ENCODE data around the gene SULT1C3.
"Not testable (repeated sequence)": the region's sequence is repeated elsewhere in the genome, so short reads cannot be mapped to it uniquely, and the experiment has no call there.

The SULT1C3 gene

GRCh38 chr2:108244667-108245414 lies 5.1 kb downstream of the SULT1C3 start:
- no peak for DNase-seq (ENCODE audit: low spot score)

- no peak for DNase-seq (ENCODE audit: low spot score)
Measured at GRCh38 chr2:108253106-108253505, 13.3 kb downstream of the SULT1C3 start.

- no peak for DNase-seq (ENCODE audit: low spot score)
Measured at GRCh38 chr2:108257757-108258331, 18.1 kb downstream of the SULT1C3 start.

- DNase-seq (ENCODE audit: low spot score) = no peak
Measured at GRCh38 chr2:108260773-108261172, 21.0 kb downstream of the SULT1C3 start.

- DNase-seq (ENCODE audit: low spot score) = no peak
Measured at GRCh38 chr2:108262036-108262435, 22.3 kb downstream of the SULT1C3 start.

GRCh38 chr2:108263401-108263800 lies 23.6 kb downstream of the SULT1C3 start:
- DNase-seq (ENCODE audit: low spot score) = no peak

GRCh38 chr2:108266218-108266617 lies 26.4 kb downstream of the SULT1C3 start:
- DNase-seq (ENCODE audit: low spot score) = no peak

- no peak for DNase-seq (ENCODE audit: low spot score)
Measured at GRCh38 chr2:108267101-108267500, 27.3 kb downstream of the SULT1C3 start.

GRCh38 chr2:108268001-108268400 lies 28.2 kb downstream of the SULT1C3 start:
- no peak for DNase-seq (ENCODE audit: low spot score)

GRCh38 chr2:108270346-108270745 lies 30.6 kb downstream of the SULT1C3 start:
- no peak for DNase-seq (ENCODE audit: low spot score)

- DNase-seq (ENCODE audit: low spot score) = no peak
Measured at GRCh38 chr2:108270768-108271506, 31.2 kb downstream of the SULT1C3 start.

GRCh38 chr2:108271691-108272253 lies 32.0 kb downstream of the SULT1C3 start:
- DNase-seq (ENCODE audit: low spot score) = no peak

GRCh38 chr2:108278631-108279030 lies 38.9 kb downstream of the SULT1C3 start:
- DNase-seq (ENCODE audit: low spot score) = no peak

GRCh38 chr2:108279468-108279867 lies 39.7 kb downstream of the SULT1C3 start:
- no peak for DNase-seq (ENCODE audit: low spot score)

- no peak for DNase-seq (ENCODE audit: low spot score)
Measured at GRCh38 chr2:108280466-108280865, 40.7 kb downstream of the SULT1C3 start.

GRCh38 chr2:108284566-108284965 lies 44.8 kb downstream of the SULT1C3 start:
- not testable (repeated sequence) for DNase-seq (ENCODE audit: low spot score)

- no peak for DNase-seq (ENCODE audit: low spot score)
Measured at GRCh38 chr2:108285616-108286015, 45.8 kb downstream of the SULT1C3 start.

GRCh38 chr2:108287169-108287568 lies 47.4 kb downstream of the SULT1C3 start:
- DNase-seq (ENCODE audit: low spot score) = no peak

- no peak for DNase-seq (ENCODE audit: low spot score)
Measured at GRCh38 chr2:108288534-108289106, 48.9 kb downstream of the SULT1C3 start, which contains the start of gene SULT1C2. Gene SULT1C2, plus strand, starts transcription at chr2:108288895. Its CDS starts 4,773 bp downstream, at chr2:108293668.

GRCh38 chr2:108293850-108294249 lies 54.1 kb downstream of the SULT1C3 start:
- DNase-seq (ENCODE audit: low spot score) = no peak

GRCh38 chr2:108297436-108298141 lies 57.8 kb downstream of the SULT1C3 start:
- no peak for DNase-seq (ENCODE audit: low spot score)

- DNase-seq (ENCODE audit: low spot score) = no peak
Measured at GRCh38 chr2:108301558-108301957, 61.8 kb downstream of the SULT1C3 start.
